Omental fat pad (tissue), 4 donors: ENCODE results near the gene PARP12. TPM values are rescaled to one million over a fixed set of nuclear protein-coding genes. Genes with fewer than 3 reads are reported as not detected.
A peak's percentile ranks its signal among the peaks of the same experiment; 100 is the strongest.
"Not testable (repeated sequence)": the region's sequence is repeated elsewhere in the genome, so short reads cannot be mapped to it uniquely, and the experiment has no call there.

Experiments
- ATAC-seq: fragments of 150-250 bp; one replicate; pipeline ENCODE4 v1.9.1; 2016; ENCODE audit warnings: mild to moderate bottlenecking, moderate library complexity; ENCODE audit not compliant: low FRiP score
- DNase-seq: peaks from one replicate; pipeline ENCODE4 v3.0.0-alpha.2; 2019; ENCODE audit warnings: low spot score
- total RNA-seq, 4 donors: library from RNA; depleted of rRNA; stranded (reverse); fragments of >200 nt; gene quantifications; one replicate each; pipeline ENCODE4 v1.1.0, GENCODE V29; 2016
- TF ChIP-seq, protein P1 (sequence below), 3 donors: fragments of 450-650 bp; IDR thresholded peaks; one replicate each; pipeline ENCODE4 v1.5.1; 2016 to 2017; ENCODE audit warnings: antibody characterized with exemption in 3 of 3, mild to moderate bottlenecking in 3 of 3, moderate library complexity in 2 of 3

The PARP12 gene, protein sequence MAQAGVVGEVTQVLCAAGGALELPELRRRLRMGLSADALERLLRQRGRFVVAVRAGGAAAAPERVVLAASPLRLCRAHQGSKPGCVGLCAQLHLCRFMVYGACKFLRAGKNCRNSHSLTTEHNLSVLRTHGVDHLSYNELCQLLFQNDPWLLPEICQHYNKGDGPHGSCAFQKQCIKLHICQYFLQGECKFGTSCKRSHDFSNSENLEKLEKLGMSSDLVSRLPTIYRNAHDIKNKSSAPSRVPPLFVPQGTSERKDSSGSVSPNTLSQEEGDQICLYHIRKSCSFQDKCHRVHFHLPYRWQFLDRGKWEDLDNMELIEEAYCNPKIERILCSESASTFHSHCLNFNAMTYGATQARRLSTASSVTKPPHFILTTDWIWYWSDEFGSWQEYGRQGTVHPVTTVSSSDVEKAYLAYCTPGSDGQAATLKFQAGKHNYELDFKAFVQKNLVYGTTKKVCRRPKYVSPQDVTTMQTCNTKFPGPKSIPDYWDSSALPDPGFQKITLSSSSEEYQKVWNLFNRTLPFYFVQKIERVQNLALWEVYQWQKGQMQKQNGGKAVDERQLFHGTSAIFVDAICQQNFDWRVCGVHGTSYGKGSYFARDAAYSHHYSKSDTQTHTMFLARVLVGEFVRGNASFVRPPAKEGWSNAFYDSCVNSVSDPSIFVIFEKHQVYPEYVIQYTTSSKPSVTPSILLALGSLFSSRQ
- total RNA-seq = 10 to 100 TPM; 15.6 to 85.1 (median 45.6) TPM

DNA sequence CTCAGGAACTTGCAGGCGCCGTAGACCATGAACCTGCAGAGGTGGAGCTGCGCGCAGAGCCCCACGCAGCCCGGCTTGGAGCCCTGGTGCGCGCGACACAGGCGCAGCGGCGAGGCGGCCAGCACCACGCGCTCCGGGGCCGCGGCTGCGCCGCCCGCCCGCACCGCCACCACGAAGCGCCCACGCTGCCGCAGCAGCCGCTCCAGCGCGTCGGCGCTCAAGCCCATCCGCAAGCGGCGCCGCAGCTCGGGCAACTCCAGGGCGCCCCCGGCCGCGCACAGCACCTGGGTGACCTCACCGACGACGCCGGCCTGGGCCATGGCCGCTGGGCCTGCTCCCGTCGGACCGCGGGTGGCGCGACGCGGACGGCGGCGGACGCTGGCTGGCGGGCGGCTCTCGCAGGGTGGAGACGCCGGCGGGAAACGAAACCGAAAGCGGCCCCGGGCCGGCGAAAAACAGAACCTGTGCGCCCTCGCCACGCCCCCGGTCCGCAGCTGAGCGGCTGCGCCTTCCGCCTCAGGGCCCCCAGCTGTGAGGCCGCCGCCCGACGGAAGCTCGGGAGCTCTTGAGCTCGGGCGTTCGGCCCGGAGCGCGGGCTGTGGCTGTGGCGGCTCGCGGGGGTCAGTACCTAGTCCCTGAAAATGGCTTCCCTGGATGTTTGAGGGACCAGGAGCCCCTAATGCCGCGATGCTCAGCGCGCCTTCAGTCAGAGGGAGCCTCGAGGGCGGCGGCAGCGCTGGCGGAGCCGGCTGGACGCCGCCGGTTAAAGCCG lies at the start of gene PARP12:
TSS of gene PARP12 (minus strand) at position 424 of the 772 bp plus-strand sequence. CDS start at position 320, 104 bp downstream.
- TF ChIP-seq, protein P1, sequence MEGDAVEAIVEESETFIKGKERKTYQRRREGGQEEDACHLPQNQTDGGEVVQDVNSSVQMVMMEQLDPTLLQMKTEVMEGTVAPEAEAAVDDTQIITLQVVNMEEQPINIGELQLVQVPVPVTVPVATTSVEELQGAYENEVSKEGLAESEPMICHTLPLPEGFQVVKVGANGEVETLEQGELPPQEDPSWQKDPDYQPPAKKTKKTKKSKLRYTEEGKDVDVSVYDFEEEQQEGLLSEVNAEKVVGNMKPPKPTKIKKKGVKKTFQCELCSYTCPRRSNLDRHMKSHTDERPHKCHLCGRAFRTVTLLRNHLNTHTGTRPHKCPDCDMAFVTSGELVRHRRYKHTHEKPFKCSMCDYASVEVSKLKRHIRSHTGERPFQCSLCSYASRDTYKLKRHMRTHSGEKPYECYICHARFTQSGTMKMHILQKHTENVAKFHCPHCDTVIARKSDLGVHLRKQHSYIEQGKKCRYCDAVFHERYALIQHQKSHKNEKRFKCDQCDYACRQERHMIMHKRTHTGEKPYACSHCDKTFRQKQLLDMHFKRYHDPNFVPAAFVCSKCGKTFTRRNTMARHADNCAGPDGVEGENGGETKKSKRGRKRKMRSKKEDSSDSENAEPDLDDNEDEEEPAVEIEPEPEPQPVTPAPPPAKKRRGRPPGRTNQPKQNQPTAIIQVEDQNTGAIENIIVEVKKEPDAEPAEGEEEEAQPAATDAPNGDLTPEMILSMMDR (IDR thresholded peaks at IDR 0.05) = no peak

DNA sequence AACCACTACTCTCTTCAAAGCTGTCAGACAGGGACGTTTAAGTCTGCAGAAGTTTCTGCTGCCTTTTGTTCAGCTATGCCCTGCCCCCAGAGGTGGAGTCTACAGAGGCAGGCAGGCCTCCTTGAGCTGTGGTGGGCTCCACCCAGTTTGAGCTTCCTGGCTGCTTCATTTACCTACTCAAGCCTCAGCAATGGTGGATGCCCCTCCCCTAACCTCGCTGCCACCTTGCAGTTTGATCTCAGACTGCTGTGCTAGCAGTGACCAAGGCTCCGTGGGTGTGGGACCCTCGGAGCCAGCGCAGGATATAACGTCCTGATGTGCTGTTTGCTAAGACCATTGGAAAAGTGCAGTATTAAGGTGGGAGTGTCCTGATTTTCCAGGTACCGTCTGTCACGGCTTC lies 46.0 kb upstream of the PARP12 start:
- ATAC-seq, DNase-seq: not testable (repeated sequence)

More for the DNA sequence above, at the start of gene PARP12:
- ATAC-seq = peak; percentile 93
- DNase-seq = peak; percentile 68

DNA sequence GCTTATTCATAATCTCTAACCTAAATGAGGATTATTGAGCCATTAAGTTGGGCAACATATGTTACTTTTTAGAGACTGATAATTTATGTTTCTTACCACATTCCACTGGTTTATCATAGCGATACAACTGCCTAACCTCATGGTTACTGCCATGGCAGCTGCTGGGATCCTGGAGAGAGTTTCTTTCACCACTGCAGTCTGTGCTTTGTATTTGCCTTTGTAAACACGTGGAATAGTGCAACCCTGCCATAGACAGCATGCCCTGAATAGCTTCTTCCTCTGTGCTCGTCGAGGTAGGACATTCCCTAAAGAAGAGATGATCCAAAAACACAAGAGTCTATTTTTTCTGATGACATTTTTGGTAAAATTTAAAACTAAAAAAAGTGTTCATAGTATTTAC lies 33.7 kb upstream of the PARP12 start:
- ATAC-seq (no peak), DNase-seq (no peak)
- TF ChIP-seq, protein P1 (IDR thresholded peaks at IDR 0.05) = no peak

DNA sequence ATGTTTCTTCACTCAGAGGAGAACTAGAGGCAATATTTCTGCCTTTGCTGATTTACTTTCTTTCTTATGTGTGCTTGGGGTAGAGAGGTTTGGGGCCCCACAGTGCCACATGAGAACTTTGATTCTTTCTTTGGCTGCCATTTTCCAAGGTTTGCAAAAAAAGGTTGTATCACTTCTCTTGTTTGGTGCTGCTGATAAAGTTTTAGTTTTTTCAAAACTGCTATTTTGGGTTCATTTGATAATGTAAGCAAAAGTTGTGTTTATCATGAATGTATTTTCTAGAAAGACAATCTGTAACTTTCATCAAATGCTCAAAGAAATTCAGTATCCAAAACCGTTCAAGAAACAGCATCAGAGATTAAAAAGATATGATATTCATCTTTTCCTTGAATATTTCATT lies 30.6 kb upstream of the PARP12 start:
- DNase-seq (no peak), ATAC-seq (no peak)
- TF ChIP-seq, protein P1 (IDR thresholded peaks at IDR 0.05) = no peak

DNA sequence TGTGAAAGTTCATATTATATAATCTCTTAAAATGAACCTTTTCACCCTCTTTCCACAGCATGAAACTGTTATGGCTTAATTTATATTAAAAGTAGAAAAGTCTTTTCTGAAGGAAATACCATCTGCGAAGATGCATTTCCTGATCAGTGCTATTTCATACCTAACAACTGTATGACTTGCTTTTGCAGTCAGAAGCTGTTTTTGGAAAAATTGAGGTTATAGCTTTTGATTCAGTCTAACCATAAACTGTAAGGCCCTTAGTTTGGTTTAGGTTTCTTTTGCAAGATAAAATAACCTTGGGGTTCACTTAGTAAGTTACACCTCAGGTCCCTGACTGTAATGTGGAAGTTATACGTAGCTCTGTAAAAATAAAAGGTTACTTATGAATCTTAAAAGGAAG lies 22.7 kb upstream of the PARP12 start:
- no peak for ATAC-seq
- no peak for DNase-seq
- TF ChIP-seq, protein P1 (IDR thresholded peaks at IDR 0.05) = no peak

DNA sequence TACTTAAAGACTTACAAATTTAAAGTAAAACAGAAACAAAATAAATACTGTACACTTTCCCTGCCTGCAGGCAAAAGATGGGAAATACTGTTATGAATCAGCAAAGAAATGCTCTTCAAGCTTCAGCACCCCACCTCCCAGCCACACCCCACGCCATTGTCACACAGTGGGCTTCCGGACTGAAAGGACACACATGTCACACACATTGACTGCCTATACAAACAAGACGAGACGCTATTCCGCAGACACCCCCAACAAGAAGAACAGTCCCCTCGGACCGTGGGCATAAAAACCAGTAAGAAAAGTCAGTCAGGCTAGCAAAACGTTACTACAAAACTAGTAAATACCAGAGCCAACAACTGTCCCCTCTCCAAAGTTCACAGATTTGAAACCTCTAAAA lies 22.2 kb upstream of the PARP12 start:
- ATAC-seq = no peak
- TF ChIP-seq, protein P1 (IDR thresholded peaks at IDR 0.05) = no peak

DNA sequence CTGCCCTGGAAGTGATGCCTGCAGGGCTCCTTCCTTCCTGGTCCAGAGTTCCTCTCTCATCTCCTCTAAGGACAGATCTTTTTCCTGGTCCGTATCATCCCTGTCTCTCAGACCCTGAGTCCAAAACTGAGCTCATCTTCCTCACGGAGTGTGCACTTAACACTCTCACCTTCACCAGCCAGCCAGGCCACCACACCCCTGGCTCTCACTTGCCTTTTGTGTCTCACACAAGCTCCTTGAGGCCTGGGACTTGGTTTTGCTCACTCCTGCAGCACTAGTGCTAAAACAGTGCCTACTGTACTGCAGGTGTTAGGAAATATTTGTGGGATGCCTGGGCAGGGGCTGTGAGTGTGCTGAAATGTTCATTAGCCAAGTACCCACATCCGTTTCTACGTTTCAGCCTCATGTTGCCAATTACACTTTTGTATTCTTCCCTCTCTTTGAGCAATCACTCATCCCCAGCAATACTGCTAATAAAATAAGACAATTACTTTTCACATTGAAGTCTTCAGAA lies 21.4 kb upstream of the PARP12 start:
- TF ChIP-seq, protein P1 (IDR thresholded peaks at IDR 0.05) = no peak
- ATAC-seq (no peak), DNase-seq (no peak)

More for the DNA sequence above, 22.2 kb upstream of the PARP12 start:
- no peak for DNase-seq
